ENCODE measurements around the gene SGCA. TPM values are rescaled to one million over a fixed set of nuclear protein-coding genes. Genes with fewer than 3 reads are reported as not detected.

Gene SGCA
- total and polyA plus RNA-seq, 2 experiments from 2014 or later = 0.19 TPM; not detected in 1

DNA sequence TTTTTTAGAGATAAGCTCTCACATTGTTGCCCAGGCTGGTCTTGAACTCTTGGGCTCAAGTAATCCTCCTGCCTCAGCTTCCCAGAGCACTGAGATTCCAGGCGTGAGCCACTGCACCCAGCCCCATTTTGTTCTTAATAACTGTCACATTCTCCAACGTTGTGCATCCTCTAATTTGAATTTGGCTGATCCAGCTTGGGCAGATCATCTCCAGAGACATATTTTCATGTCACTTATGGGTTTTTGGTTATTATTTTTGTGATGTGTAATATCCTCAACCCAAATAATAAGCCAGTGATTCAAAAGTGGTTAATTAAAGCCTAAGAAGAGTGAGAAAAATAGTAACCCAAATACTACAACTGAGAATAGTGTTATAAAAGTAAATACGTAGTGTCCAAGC is 51.8 kb downstream of the SGCA start (continued):
- TF ChIP-seq ZNF462 (CRISPR knock-in tag; IDR thresholded peaks at IDR 0.05) (no peak), STAT1 (IDR thresholded peaks at IDR 0.05; ENCODE audit: unreplicated experiment) (no peak), ETS1 (IDR thresholded peaks at IDR 0.05) (no peak), ZNF331 (CRISPR knock-in tag; IDR thresholded peaks at IDR 0.05; ENCODE audit: low read depth) (no peak), CREB1 (CRISPR knock-in tag; IDR thresholded peaks at IDR 0.05; ENCODE audit: low read depth) (no peak), JUNB (IDR thresholded peaks at IDR 0.05; ENCODE audit: unreplicated experiment) (no peak), EZH2phosphoT487 (IDR thresholded peaks at IDR 0.05; ENCODE audit: unreplicated experiment) (no peak), POLR2AphosphoS5 (IDR thresholded peaks at IDR 0.05; ENCODE audit: low read depth) (no peak), NANOG (IDR thresholded peaks at IDR 0.05; ENCODE audit: borderline replicate concordance) (no peak), EZH2 (IDR thresholded peaks at IDR 0.05; ENCODE audit: low read depth, unreplicated experiment) (no peak)
- TF ChIP-seq, protein P1, sequence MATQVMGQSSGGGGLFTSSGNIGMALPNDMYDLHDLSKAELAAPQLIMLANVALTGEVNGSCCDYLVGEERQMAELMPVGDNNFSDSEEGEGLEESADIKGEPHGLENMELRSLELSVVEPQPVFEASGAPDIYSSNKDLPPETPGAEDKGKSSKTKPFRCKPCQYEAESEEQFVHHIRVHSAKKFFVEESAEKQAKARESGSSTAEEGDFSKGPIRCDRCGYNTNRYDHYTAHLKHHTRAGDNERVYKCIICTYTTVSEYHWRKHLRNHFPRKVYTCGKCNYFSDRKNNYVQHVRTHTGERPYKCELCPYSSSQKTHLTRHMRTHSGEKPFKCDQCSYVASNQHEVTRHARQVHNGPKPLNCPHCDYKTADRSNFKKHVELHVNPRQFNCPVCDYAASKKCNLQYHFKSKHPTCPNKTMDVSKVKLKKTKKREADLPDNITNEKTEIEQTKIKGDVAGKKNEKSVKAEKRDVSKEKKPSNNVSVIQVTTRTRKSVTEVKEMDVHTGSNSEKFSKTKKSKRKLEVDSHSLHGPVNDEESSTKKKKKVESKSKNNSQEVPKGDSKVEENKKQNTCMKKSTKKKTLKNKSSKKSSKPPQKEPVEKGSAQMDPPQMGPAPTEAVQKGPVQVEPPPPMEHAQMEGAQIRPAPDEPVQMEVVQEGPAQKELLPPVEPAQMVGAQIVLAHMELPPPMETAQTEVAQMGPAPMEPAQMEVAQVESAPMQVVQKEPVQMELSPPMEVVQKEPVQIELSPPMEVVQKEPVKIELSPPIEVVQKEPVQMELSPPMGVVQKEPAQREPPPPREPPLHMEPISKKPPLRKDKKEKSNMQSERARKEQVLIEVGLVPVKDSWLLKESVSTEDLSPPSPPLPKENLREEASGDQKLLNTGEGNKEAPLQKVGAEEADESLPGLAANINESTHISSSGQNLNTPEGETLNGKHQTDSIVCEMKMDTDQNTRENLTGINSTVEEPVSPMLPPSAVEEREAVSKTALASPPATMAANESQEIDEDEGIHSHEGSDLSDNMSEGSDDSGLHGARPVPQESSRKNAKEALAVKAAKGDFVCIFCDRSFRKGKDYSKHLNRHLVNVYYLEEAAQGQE (IDR thresholded peaks at IDR 0.05; ENCODE audit: unreplicated experiment) = no peak

Measured in GM23338 (cell line).